Esophagus squamous epithelium (tissue), 4 donors: ENCODE measurements around the gene ERI2.
A peak's percentile ranks its signal among the peaks of the same experiment; 100 is the strongest.

Source experiments
- CTCF ChIP-seq, 6 experiments: fragments of 450-650 bp in 4 of 6; fragments of 200-600 bp in 2 of 6; sonication (generic) in 2 of 6; IDR thresholded peaks; one replicate each; pipeline ENCODE4 v1.5.1; 2016 to 2019; ENCODE audit warnings: antibody characterized with exemption in 6 of 6, mild to moderate bottlenecking in 4 of 6, moderate library complexity in 4 of 6
- POLR2A ChIP-seq, 4 donors: fragments of 450-650 bp; IDR thresholded peaks; one replicate each; pipeline ENCODE4 v1.6.1; 2017; ENCODE audit warnings: antibody characterized with exemption in 4 of 4, mild to moderate bottlenecking in 4 of 4, moderate library complexity in 3 of 4

GRCh38 chr16:20806168-20807050 is at the start of gene ERI2, which contains the start of gene REXO5:
- TF ChIP-seq POLR2A (IDR thresholded peaks at IDR 0.05) = peak in 2 of 4 donors; percentile 41 to 50
- TF ChIP-seq CTCF (IDR thresholded peaks at IDR 0.05) = peak in 5 of 6 experiments; percentile 5 to 38 (median 22)
